ENCODE data around the gene PM20D2. TPM values are rescaled to one million over a fixed set of nuclear protein-coding genes. Genes with fewer than 3 reads are reported as not detected.

PM20D2 gene
- total RNA-seq, 3 donors from 2014 or later: 3.7 to 22.5 (median 21.3) TPM

DNA sequence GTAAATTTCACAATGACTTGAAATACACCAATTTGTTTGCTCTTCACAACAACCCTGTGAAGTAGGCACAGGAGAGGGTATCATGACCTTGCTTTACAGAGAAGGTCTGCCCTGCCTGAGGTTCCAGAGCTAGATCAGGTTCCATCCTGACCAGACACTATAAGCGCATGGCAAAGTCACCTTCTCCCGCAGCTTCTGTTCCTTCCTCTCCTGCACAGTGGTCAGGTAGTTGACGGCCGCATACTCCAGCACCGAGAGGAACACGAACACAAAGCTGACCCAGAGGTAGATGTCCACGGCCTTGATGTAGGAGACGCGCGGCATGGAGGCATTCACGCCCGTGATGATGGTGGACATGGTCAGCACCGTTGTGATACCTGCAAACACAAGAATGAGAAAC lies 34.3 kb downstream of the PM20D2 start:
- H3K9me3 ChIP-seq: no peaks in the 10 kb centered on the region
- H3K4me3 ChIP-seq: no peak overlapping the region
- H3K27ac ChIP-seq: no peak overlapping the region
- intact Hi-C loops (cut with DNase I; ENCODE audit: low total_unique reads): no loop called here
- no peaks in the 10 kb centered on the region for H3K4me1 ChIP-seq
- no peak for DNase-seq (ENCODE audit: low spot score in 2 of 2)
- TF ChIP-seq POLR2A (IDR thresholded peaks at IDR 0.05) (no peak), CTCF (IDR thresholded peaks at IDR 0.05) (no peak), POLR2AphosphoS5 (IDR thresholded peaks at IDR 0.05) (no peak)
- H3K27me3 ChIP-seq: no peaks in the 10 kb centered on the region
- no peaks in the 10 kb centered on the region for H3K36me3 ChIP-seq

GRCh38 chr6:89180971-89181370 lies 35.1 kb downstream of the PM20D2 start:
- Histone ChIP-seq H3K4me1 (no peaks in the 10 kb centered on the region), H3K27me3 (no peaks in the 10 kb centered on the region), H3K4me3 (no peak overlapping the region), H3K27ac (no peak overlapping the region), H3K9me3 (no peaks in the 10 kb centered on the region), H3K36me3 (no peaks in the 10 kb centered on the region)
- intact Hi-C loops (cut with DNase I; ENCODE audit: low total_unique reads): no loop called here
- TF ChIP-seq CTCF (IDR thresholded peaks at IDR 0.05) (no peak), POLR2AphosphoS5 (IDR thresholded peaks at IDR 0.05) (no peak), POLR2A (IDR thresholded peaks at IDR 0.05) (no peak)
- no peak for DNase-seq (ENCODE audit: low spot score in 2 of 2)

DNA sequence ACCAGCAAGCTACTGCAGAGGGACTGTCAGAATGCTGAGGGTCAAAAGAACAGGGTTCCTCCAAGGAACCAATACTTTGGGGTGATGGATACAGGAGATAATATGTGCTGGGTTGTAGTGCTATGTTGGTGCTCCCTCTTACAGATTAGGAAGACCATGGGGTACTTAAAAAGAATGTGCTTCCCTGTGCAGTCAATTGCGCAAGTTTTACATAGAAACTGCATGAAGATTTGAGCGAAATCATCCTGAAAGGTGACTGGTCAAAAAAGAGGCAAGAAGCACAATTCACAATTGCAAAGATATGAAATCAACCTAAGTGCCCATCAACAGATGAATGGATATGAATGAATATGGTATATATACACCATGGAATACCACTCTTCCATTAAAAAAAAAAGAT lies 37.4 kb downstream of the PM20D2 start:
- H3K27me3 ChIP-seq: no peaks in the 10 kb centered on the region
- no peaks in the 10 kb centered on the region for H3K4me1 ChIP-seq
- no peaks in the 10 kb centered on the region for H3K36me3 ChIP-seq
- TF ChIP-seq CTCF (IDR thresholded peaks at IDR 0.05) (no peak), POLR2AphosphoS5 (IDR thresholded peaks at IDR 0.05) (no peak), POLR2A (IDR thresholded peaks at IDR 0.05) (no peak)
- H3K4me3 ChIP-seq: no peak overlapping the region
- intact Hi-C loops (cut with DNase I; ENCODE audit: low total_unique reads): no loop called here
- no peaks in the 10 kb centered on the region for H3K9me3 ChIP-seq
- H3K27ac ChIP-seq: no peak overlapping the region
- no peak for DNase-seq (ENCODE audit: low spot score in 2 of 2)

DNA sequence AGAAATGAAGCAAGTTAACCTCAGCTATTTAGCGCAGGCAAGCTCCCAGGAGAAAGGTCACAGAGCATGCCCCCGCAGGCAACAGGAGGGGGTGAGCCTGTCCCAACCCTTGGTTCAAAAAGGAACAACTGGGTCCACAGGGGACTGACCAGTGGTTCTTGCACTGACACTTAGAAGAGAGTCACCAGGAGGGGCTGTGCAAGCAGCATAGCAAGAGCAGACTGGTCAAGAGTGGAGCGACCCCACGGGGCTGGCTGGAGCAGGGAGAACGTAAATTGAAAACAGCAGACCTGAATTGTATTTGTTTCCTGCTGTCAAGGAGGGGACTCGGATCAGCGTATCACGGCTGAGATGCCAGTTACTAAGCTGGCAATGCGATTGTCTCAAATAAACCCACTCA lies 38.5 kb downstream of the PM20D2 start:
- intact Hi-C loops (cut with DNase I; ENCODE audit: low total_unique reads): no loop called here
- Histone ChIP-seq H3K27me3 (no peaks in the 10 kb centered on the region), H3K4me3 (no peak overlapping the region), H3K4me1 (no peaks in the 10 kb centered on the region), H3K27ac (no peak overlapping the region), H3K9me3 (no peaks in the 10 kb centered on the region), H3K36me3 (no peaks in the 10 kb centered on the region)
- TF ChIP-seq POLR2A (IDR thresholded peaks at IDR 0.05) (no peak), CTCF (IDR thresholded peaks at IDR 0.05) (no peak)
- no peak for DNase-seq (ENCODE audit: low spot score in 2 of 2)

DNA sequence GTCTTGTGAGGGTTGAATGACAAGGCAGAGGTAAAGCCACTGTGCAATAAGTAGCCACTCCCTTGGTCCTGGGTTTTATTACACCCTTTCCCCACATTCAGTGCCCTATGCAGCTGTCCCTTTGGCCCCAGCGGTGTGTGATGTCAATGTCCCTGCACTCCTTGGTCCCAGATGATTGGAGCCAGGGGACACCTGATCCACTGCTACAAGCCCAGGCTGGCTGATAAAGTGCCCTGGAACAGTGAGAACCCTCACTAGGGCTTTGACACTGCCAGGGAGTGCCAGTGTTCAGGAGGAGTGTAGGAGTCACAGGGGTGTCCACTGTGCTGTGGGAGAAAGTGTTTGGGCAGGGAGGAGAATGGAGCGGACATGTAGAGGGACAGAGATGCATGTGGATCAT lies 40.9 kb downstream of the PM20D2 start:
- H3K4me3 ChIP-seq: no peak overlapping the region
- no peaks in the 10 kb centered on the region for H3K36me3 ChIP-seq
- H3K4me1 ChIP-seq: no peaks in the 10 kb centered on the region
- no peaks in the 10 kb centered on the region for H3K9me3 ChIP-seq
- H3K27ac ChIP-seq: no peak overlapping the region
- H3K27me3 ChIP-seq: no peaks in the 10 kb centered on the region
- intact Hi-C loops (cut with DNase I; ENCODE audit: low total_unique reads): no loop called here
- DNase-seq (ENCODE audit: low spot score in 2 of 2): no peak
- no peak for TF ChIP-seq POLR2AphosphoS5 (IDR thresholded peaks at IDR 0.05)
- no peak for TF ChIP-seq CTCF (IDR thresholded peaks at IDR 0.05)
- no peak for TF ChIP-seq POLR2A (IDR thresholded peaks at IDR 0.05)

Measured in breast epithelium (tissue), 4 donors.